Fibroblast of lung (primary cell): ENCODE measurements around the gene TGFB1I1. TPM values are rescaled to one million over a fixed set of nuclear protein-coding genes. Genes with fewer than 3 reads are reported as not detected.

ENCODE experiments used
- DNase-seq, 2 donors: peaks; one replicate each; pipeline versions ENCODE4 v3.0.0 to v3.0.0-alpha.2; 2010; ENCODE audit warnings: low read depth in 2 of 2
- H2AFZ ChIP-seq: 2 replicates; pipeline ENCODE4 v1.5.1; 2012; ENCODE audit warnings: low read length, control low read depth, inconsistent platforms
- H3K27ac ChIP-seq: 2 replicates; pipeline ENCODE4 v1.5.1; 2011; ENCODE audit warnings: low read length, control low read depth; ENCODE audit not compliant: insufficient read depth
- H3K27me3 ChIP-seq: 2 replicates; pipeline ENCODE4 v1.5.1; 2011; ENCODE audit warnings: mild to moderate bottlenecking, low read length; ENCODE audit not compliant: control insufficient read depth, insufficient read depth
- H3K36me3 ChIP-seq: 2 replicates; pipeline ENCODE4 v1.5.1; 2011; ENCODE audit warnings: low read length; ENCODE audit not compliant: control insufficient read depth, insufficient read depth
- H3K4me1 ChIP-seq: 2 replicates; pipeline ENCODE4 v1.5.1; 2011; ENCODE audit warnings: low read length; ENCODE audit not compliant: control insufficient read depth, insufficient read depth; ENCODE audit errors: extremely low read depth
- H3K4me2 ChIP-seq: 2 replicates; pipeline ENCODE4 v1.5.1; 2011; ENCODE audit warnings: low read length, control low read depth; ENCODE audit not compliant: insufficient read depth; ENCODE audit errors: extremely low read depth
- H3K4me3 ChIP-seq, 4 experiments: fragments of 200-600 bp in 1 of 4; sonication (generic) in 1 of 4; replicated peaks in 1 of 4; 2 replicates each; pipeline ENCODE4 v1.5.1; 2011 to 2016; ENCODE audit warnings: low read length in 4 of 4, low read depth in 3 of 4, mild to moderate bottlenecking in 3 of 4, control low read depth in 2 of 4, inconsistent platforms in 1 of 4, mixed read lengths in 1 of 4; ENCODE audit not compliant: insufficient read depth in 1 of 4; ENCODE audit errors: control extremely low read depth in 1 of 4
- H3K79me2 ChIP-seq: 2 replicates; pipeline ENCODE4 v1.5.1; 2012; ENCODE audit warnings: mild to moderate bottlenecking, low read length, inconsistent platforms; ENCODE audit not compliant: control insufficient read depth, insufficient read depth
- H3K9ac ChIP-seq: 2 replicates; pipeline ENCODE4 v1.5.1; 2011; ENCODE audit warnings: mild to moderate bottlenecking, low read length, control low read depth; ENCODE audit not compliant: insufficient read depth
- H3K9me3 ChIP-seq: 2 replicates; pipeline ENCODE4 v1.5.1; 2012; ENCODE audit warnings: low read depth, low read length; ENCODE audit not compliant: control insufficient read depth, insufficient read depth
- H4K20me1 ChIP-seq: 2 replicates; pipeline ENCODE4 v1.5.1; 2011; ENCODE audit warnings: low read length; ENCODE audit not compliant: control insufficient read depth, insufficient read depth; ENCODE audit errors: extremely low read depth
- EZH2 ChIP-seq: IDR thresholded peaks from 2 replicates; pipeline ENCODE4 v1.5.1; 2012; ENCODE audit warnings: low read length, control low read depth, mild to moderate bottlenecking; ENCODE audit errors: missing control alignments
- polyA plus RNA-seq, 2 donors: library from polyadenylated mRNA; depleted of rRNA in 1 of 2; stranded (reverse) in 1 of 2; unstranded in 1 of 2; fragments of >200 nt; gene quantifications; 2 replicates each; pipeline ENCODE4 v1.2.1, GENCODE V29; 2011 to 2012; ENCODE audit warnings: missing spikeins in 1 of 2
- total RNA-seq: library from RNA; depleted of rRNA; stranded (reverse); fragments of >200 nt; gene quantifications from 2 replicates; pipeline ENCODE4 v1.2.1, GENCODE V29; 2014
- TF ChIP-seq, protein P1 (sequence below), 2 donors: IDR thresholded peaks in 1 of 2; conservative IDR thresholded peaks in 1 of 2; 1 replicate in 1 of 2; 2 replicates in 1 of 2; pipeline ENCODE4 v1.5.1; 2011 to 2012; ENCODE audit warnings: low read length in 2 of 2, control low read depth in 1 of 2, inconsistent platforms in 1 of 2, low read depth in 1 of 2, mild to moderate bottlenecking in 1 of 2

TGFB1I1 gene
- total and polyA plus RNA-seq, 2 donors (not counting 1 experiment from before 2014, with no cell fraction given), result 46.9 to 94.3 TPM

DNA sequence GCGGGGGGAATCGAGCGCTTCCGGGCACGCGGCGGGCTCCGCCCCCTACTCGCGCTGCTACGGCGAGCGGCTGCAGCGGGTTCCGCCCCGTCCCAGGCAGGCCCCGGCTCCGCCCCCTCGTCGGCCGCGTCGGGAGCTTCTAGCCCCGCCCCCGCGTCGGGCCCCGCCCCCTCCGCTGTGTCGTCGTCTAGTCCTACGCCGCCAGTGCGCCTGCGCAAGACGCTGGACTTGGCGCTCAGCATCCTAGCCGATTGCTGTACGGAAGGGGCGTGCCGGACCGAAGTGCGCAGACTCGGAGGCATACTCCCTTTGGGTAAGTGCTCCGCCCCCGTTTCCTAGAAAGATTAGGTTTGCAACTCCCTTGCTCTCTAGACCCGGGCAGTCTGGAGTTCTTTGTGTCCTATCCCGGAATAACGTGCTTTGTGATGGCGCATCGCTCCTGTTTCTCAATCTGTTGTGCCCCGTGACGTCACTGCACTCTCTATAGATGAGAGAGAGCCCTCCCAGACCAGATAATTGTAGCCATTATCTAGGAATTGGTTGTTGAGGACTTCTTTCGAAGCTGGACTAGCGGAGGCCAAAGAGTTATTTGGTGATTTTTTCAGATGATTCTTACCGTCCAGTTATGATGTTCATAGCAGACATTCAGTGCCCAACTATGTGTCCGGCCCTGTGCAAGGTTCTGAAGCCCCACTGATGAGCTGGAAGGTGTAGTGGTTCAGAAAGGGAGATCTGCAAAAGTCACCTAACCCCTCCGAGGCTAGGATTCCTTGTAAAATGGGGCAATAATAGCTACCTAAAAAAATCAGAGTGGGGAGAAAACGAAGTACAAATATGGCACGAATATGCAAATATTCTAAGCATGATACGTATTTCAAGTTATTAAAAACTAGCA, 12.0 kb upstream of the TGFB1I1 start:
- Histone ChIP-seq H3K27me3 (no peaks in the 10 kb centered on the region), H3K9me3 (no peaks in the 10 kb centered on the region), H3K4me3 (peak overlapping the region; percentile 86 to 92 (median 88)), H3K36me3 (peaks cover 14% of the 10 kb centered on the region), H3K79me2 (peaks cover 33% of the 10 kb centered on the region), H4K20me1 (no peaks in the 10 kb centered on the region), H3K4me1 (peaks cover 10% of the 10 kb centered on the region), H3K27ac (peak overlapping the region; percentile 100), H3K4me2 (peak overlapping the region; percentile 96), H3K9ac (peak overlapping the region; percentile 100), H2AFZ (peak overlapping the region; percentile 87)
- peak; percentile 98 to 99 for DNase-seq
- TF ChIP-seq EZH2, result no peak
- TF ChIP-seq, protein P1, sequence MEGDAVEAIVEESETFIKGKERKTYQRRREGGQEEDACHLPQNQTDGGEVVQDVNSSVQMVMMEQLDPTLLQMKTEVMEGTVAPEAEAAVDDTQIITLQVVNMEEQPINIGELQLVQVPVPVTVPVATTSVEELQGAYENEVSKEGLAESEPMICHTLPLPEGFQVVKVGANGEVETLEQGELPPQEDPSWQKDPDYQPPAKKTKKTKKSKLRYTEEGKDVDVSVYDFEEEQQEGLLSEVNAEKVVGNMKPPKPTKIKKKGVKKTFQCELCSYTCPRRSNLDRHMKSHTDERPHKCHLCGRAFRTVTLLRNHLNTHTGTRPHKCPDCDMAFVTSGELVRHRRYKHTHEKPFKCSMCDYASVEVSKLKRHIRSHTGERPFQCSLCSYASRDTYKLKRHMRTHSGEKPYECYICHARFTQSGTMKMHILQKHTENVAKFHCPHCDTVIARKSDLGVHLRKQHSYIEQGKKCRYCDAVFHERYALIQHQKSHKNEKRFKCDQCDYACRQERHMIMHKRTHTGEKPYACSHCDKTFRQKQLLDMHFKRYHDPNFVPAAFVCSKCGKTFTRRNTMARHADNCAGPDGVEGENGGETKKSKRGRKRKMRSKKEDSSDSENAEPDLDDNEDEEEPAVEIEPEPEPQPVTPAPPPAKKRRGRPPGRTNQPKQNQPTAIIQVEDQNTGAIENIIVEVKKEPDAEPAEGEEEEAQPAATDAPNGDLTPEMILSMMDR (conservative IDR thresholded peaks at IDR 0.05 in 1 of 2, IDR thresholded peaks at IDR 0.05 in 1 of 2; ENCODE audit: low read depth in 1 of 2, low read length in 2 of 2), result no peak

- Histone ChIP-seq H3K4me1 (peaks cover 8% of the 10 kb centered on the region), H3K79me2 (peaks cover 27% of the 10 kb centered on the region), H2AFZ (no peak overlapping the region), H3K27ac (peak overlapping the region; percentile 100), H3K4me3 (peak overlapping the region; percentile 42 to 80 (median 62)), H3K27me3 (no peaks in the 10 kb centered on the region), H3K36me3 (peaks cover 14% of the 10 kb centered on the region), H4K20me1 (no peaks in the 10 kb centered on the region), H3K4me2 (peak overlapping the region; percentile 74), H3K9me3 (no peaks in the 10 kb centered on the region), H3K9ac (no peak overlapping the region)
- TF ChIP-seq, protein P1 (conservative IDR thresholded peaks at IDR 0.05 in 1 of 2, IDR thresholded peaks at IDR 0.05 in 1 of 2; ENCODE audit: low read depth in 1 of 2, low read length in 2 of 2), result peak; percentile 53 to 80
- no peak for TF ChIP-seq EZH2
- peak; percentile 50 to 73 for DNase-seq
Measured at GRCh38 chr16:31460582-31461002, 11.4 kb upstream of the TGFB1I1 start.

- H3K4me1 ChIP-seq, result peaks cover 8% of the 10 kb centered on the region
- TF ChIP-seq, protein P1 (conservative IDR thresholded peaks at IDR 0.05 in 1 of 2, IDR thresholded peaks at IDR 0.05 in 1 of 2; ENCODE audit: low read depth in 1 of 2, low read length in 2 of 2), result no peak
- TF ChIP-seq EZH2, result no peak
- H3K9me3 ChIP-seq, result no peaks in the 10 kb centered on the region
- no peak overlapping the region for H3K27ac ChIP-seq
- H3K4me3 ChIP-seq, result no peak overlapping the region
- H2AFZ ChIP-seq, result no peak overlapping the region
- H3K36me3 ChIP-seq, result peaks cover 16% of the 10 kb centered on the region
- H4K20me1 ChIP-seq, result no peaks in the 10 kb centered on the region
- H3K4me2 ChIP-seq, result no peak overlapping the region
- no peak for DNase-seq
- peaks cover 21% of the 10 kb centered on the region for H3K79me2 ChIP-seq
- H3K27me3 ChIP-seq, result no peaks in the 10 kb centered on the region
- H3K9ac ChIP-seq, result no peak overlapping the region
Measured at GRCh38 chr16:31461201-31461920, 10.6 kb upstream of the TGFB1I1 start.
